ENCODE measurements around the gene ZBTB7C.

DNA sequence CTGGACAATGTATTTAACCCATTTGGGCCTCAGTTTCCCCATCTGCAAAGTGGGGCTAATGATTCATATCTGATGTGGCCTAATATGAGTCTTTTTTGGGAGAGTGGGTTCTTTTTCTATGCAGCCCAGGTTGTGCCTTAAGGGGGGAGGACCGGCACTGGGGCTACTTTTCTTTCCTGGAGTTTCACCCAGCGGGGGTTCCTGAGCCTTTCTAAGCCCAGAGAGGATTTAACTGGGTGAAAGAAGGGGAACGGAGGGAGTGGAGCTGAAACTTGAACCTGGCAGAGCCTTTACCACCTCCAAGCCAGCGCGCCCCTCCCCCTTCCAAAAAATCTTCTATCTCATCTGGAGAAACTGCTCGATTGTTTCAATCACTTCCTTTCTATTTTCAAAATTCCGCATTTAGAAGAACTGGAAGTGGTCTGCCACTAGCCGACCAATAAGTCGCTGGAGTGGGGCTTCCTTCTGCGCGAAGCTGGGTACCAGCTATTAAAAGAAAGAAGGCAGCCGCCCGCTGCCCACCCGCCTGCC is 273.7 kb downstream of the ZBTB7C start:
- TF ChIP-seq, protein P1, sequence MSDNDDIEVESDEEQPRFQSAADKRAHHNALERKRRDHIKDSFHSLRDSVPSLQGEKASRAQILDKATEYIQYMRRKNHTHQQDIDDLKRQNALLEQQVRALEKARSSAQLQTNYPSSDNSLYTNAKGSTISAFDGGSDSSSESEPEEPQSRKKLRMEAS (IDR thresholded peaks at IDR 0.05), result no peak
- TF ChIP-seq NR3C1 (IDR thresholded peaks at IDR 0.05) (no peak), JUN (IDR thresholded peaks at IDR 0.05) (no peak), RFX5 (IDR thresholded peaks at IDR 0.05) (no peak), TP53 (CRISPR knock-in tag; IDR thresholded peaks at IDR 0.05) (no peak), POLR2A (IDR thresholded peaks at IDR 0.05; ENCODE audit: low read length) (no peak), CEBPB (IDR thresholded peaks at IDR 0.05) (no peak), ZFP36 (IDR thresholded peaks at IDR 0.05; ENCODE audit: borderline replicate concordance, partially characterized antibody) (no peak)
- TF ChIP-seq, protein P2, sequence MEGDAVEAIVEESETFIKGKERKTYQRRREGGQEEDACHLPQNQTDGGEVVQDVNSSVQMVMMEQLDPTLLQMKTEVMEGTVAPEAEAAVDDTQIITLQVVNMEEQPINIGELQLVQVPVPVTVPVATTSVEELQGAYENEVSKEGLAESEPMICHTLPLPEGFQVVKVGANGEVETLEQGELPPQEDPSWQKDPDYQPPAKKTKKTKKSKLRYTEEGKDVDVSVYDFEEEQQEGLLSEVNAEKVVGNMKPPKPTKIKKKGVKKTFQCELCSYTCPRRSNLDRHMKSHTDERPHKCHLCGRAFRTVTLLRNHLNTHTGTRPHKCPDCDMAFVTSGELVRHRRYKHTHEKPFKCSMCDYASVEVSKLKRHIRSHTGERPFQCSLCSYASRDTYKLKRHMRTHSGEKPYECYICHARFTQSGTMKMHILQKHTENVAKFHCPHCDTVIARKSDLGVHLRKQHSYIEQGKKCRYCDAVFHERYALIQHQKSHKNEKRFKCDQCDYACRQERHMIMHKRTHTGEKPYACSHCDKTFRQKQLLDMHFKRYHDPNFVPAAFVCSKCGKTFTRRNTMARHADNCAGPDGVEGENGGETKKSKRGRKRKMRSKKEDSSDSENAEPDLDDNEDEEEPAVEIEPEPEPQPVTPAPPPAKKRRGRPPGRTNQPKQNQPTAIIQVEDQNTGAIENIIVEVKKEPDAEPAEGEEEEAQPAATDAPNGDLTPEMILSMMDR (IDR thresholded peaks at IDR 0.05), result no peak

Data from A549 (cell line).